Left lung (tissue), 8 donors: Measurements from ENCODE around the gene CLEC4A. TPM values are rescaled to one million over a fixed set of nuclear protein-coding genes. Genes with fewer than 3 reads are reported as not detected.

ENCODE experiments used
- polyA plus RNA-seq, 6 donors: library from polyadenylated mRNA; unstranded; fragments of 120-200 nt; gene quantifications; one replicate each; pipeline ENCODE4 v1.2.1, GENCODE V29; 2013; ENCODE audit not compliant: insufficient read length in 6 of 6
- total RNA-seq, 2 donors: library from RNA; stranded (reverse); fragmentation: NEBNext Ultra II Directional; extraction: Animal tissue kit (Norgen Biotek cat#: 25700); gene quantifications; one replicate each; pipeline ENCODE4 v1.2.1, GENCODE V29; 2021
- donor health status: DM: no; HTN: yes; CAD: no.
- donor health status: DM: no; HTN: no; CAD: no.

CLEC4A gene
- total and polyA plus RNA-seq, 8 donors = 2.0 to 21.1 (median 3.2) TPM

Other genes with a start within 250 kb of the CLEC4A start
- 100 to 1,000 TPM in 1 of 2 donors, 10 to 100 TPM in 1; 83.2 to 149 TPM for gene SLC2A3, start 187.4 kb upstream of the CLEC4A start, total RNA-seq
- gene SLC2A3, start 187.4 kb upstream of the CLEC4A start, polyA plus RNA-seq = 10 to 100 TPM; 30.9 to 60.9 (median 34.6) TPM
- 10 to 100 TPM; 15.9 to 20.0 TPM for gene FOXJ2, start 90.9 kb upstream of the CLEC4A start, total RNA-seq
- 10 to 100 TPM; 24.7 to 28.2 (median 26.1) TPM for gene FOXJ2, start 90.9 kb upstream of the CLEC4A start, polyA plus RNA-seq
- 10 to 100 TPM; 19.4 to 66.4 TPM for gene C3AR1, start 57.3 kb upstream of the CLEC4A start, total RNA-seq
- 1 to 10 TPM; 3.0 to 4.9 (median 4.4) TPM for gene C3AR1, start 57.3 kb upstream of the CLEC4A start, polyA plus RNA-seq
- gene NECAP1, start 41.3 kb upstream of the CLEC4A start, total RNA-seq = 10 to 100 TPM; 33.1 to 43.4 TPM
- gene NECAP1, start 41.3 kb upstream of the CLEC4A start, polyA plus RNA-seq = 10 to 100 TPM; 33.7 to 41.4 (median 38.2) TPM
- under 1 TPM in 1 of 2 donors, not detected in 1; 0.39 TPM for gene ZNF705A, start 33.4 kb downstream of the CLEC4A start, total RNA-seq
- gene ZNF705A, start 33.4 kb downstream of the CLEC4A start, polyA plus RNA-seq = under 1 TPM in 2 of 6 donors, not detected in 4; 0.06 TPM
- under 1 TPM; 0.39 to 0.61 TPM for gene FAM90A1, start 104.0 kb downstream of the CLEC4A start, total RNA-seq
- gene FAM90A1, start 104.0 kb downstream of the CLEC4A start, polyA plus RNA-seq = 1 to 10 TPM; 1.4 to 3.7 (median 3.1) TPM